Suppressor macrophage (primary cell): ENCODE measurements around the gene TECPR1.
A peak's percentile ranks its signal among the peaks of the same experiment; 100 is the strongest.

Source experiments
- DNase-seq, 4 experiments: peaks; one replicate each; pipeline ENCODE4 v3.0.0-alpha.2; 2020 to 2022

TECPR1 gene

DNA sequence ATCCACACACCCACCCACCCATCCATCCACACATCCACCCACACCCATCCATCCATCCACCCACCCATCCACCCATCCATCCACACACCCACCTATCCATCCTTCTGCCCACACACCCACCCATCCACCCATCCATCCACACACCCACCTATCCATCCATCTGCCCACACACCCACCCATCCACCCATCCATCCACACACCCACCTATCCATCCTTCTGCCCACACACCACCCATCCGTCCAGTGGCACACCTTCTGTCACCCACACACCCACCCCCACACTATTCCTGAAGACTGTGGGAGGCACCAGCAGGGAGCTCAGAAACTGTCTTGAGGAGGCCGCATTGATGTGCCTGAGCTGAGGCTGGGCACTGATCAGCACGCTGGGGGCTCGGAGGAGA lies 9.1 kb downstream of the TECPR1 start:
- no peak for DNase-seq

DNA sequence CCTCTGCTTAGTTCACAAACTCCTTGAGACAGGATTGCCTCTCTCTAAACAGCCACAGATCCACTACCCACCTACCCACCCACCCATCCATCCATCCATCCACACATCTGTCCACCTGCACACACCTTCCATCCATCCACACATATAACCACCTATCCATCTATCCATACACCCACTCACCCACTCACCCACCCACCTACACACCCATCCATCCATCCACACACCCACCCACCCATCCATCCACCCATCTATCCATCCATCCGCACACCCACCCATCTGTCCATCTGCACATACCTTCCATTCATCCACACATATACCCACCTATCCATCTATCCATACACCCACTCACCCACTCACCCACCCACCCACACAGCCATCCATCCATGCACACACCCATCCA lies 9.7 kb downstream of the TECPR1 start:
- no peak for DNase-seq

DNA sequence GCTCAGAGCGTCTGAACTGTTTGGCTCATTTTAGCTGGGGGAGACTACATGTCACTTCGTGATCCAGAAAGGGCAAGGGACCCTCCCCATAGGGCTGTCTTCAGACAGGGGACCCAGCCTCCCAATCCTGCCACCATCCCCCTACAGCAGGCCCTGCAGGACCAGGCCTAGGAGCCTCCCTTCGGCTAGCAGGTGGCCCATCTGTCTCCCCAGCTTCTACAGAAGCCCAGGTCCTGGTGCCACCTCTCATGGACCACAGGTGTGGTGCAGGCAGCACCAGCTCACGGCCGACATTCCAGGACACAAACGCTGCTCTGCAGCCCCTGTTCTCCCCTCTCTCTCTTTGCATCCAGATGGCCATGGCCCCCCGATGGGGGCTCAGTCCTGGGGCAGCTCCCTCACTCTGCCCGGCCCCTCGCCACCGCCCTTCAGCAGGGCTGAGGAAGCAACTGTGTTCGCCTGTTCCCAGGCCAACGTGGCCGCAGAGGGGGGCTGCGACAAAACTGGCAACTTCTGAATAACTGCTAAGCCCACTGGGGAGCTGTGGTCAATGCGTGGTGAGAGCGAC lies 10.3 kb downstream of the TECPR1 start:
- no peak for DNase-seq

DNA sequence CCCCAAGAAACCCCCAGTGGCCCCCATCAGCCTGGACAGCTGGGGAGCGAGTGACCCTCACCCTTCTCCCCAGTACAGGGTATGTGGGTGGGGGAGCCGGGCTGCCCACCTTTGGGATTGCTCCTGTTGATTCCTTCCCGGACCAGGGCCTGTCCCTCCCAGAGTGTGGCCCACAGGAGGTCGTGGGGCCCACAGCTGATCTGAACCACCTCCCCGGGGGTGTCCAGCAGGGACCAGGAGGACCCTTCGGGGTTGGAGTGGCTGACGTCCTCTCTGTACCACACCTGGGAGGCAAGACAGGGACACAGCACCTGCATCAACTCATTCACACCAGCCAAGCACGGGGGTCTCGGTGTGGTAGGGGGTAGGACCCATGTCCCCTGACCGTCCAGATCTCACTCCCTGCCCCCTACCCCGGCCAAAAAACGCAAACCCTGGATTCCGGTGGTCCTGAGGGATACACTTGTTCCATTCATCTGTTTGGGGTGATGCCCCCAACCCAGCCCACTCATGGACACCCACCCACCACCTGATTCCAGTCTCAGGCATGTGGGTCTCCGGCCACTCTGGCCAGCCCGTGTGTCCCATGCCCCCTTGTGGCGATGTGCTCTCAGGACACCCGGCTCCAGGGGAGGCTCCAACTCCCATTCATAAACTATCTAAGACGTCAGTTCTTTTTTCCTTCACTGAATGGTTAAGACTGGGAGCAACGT lies 10.9 kb downstream of the TECPR1 start:
- peak; percentile 33 to 64 (median 56) for DNase-seq

DNA sequence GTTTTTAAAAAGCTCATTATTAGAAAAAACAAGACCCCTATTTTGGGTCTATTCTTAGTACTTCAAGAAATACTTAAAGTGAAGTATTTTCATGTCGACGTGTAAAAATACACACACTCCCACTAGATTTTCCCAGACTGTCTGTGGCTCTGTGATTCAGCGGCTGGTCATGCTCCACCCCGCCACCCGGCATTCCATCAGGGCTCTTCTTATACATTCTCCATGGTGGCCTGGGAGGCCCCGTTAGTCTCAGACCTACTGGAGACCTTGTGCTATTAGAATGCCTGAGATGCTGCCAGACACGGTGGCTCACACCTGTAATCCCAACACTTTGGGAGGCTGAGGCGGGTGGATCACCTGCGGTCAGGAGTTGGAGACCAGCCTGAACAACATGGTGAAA lies 13.1 kb downstream of the TECPR1 start:
- DNase-seq: no peak

DNA sequence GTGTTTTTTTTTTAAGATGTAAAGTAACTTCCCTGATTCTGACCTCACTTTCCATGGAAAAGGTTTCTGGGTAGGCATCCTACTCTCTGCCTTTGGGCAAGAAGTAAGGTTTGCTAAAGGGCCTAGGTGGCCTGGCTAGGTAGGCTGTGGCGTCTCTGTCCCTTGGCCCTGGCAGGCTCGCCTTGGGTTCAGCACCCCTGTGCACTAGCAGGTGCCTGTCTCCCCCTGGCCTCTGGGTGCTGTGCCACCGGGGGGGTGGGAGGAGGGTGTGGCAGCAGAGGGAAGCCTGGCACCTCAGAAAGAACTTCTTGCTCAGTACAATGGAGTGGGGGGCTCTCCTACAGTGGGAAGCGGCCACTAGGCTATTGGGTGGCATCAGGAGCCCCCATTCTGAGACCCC lies 14.0 kb downstream of the TECPR1 start:
- DNase-seq: no peak

DNA sequence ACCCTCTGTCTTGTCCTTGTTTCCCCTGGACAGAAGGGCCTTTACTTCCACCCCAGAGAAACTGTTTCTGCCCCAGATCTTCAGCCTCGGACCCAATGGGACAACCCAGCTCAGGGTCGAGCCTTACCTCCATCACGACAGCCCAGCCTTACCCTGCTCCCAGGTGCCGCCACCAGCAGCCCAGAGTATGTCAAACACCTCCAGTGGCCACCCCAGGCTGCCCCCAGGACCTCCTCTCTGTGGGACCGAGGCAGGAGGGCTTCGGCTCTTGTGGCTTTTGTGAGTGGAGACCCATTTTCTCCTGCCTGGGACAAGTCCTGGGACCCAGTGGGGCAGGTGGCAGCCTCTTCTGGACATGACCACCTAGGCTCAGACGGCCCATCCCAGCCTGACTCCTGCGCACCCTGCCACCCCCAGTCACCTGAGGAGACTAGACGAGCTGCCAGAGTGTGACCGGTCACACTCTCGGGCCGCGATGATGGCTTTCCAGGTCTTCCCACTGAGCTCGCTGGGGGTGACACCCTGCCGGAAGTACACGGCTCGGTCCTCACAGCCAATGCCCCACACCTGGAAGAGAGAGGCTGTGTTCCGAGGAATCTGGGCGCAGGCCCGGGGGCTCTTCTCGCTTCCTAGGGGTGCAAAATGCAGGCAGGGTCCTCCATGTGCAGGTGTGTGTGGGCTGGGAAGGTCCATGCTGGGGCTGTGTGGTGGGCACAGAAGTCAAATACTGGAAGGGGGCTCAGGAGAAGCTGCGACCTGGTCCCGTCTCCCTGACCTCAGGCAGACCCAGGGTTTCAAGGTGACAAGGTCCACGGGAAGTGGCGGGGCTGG lies 15.5 kb downstream of the TECPR1 start:
- DNase-seq: no peak

DNA sequence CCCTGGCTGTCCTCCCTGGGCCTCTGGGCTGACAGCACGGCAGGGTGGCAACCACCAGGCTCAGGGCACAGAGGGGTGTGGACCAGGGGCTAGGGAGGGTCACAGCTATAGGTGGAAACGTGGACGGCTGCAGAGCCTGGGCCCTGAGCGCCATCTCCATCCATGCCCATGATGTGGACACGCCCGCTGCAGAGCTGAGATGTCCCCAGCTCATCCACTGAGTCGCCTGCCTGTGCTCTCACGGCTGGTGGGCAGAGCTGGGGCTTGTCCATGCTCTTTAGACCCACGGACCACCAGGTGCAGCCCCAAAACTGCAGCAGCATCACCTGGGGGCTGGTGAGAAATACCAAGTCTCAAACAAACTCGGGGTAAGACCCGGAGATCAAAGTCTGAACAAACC lies 16.1 kb downstream of the TECPR1 start:
- no peak for DNase-seq

DNA sequence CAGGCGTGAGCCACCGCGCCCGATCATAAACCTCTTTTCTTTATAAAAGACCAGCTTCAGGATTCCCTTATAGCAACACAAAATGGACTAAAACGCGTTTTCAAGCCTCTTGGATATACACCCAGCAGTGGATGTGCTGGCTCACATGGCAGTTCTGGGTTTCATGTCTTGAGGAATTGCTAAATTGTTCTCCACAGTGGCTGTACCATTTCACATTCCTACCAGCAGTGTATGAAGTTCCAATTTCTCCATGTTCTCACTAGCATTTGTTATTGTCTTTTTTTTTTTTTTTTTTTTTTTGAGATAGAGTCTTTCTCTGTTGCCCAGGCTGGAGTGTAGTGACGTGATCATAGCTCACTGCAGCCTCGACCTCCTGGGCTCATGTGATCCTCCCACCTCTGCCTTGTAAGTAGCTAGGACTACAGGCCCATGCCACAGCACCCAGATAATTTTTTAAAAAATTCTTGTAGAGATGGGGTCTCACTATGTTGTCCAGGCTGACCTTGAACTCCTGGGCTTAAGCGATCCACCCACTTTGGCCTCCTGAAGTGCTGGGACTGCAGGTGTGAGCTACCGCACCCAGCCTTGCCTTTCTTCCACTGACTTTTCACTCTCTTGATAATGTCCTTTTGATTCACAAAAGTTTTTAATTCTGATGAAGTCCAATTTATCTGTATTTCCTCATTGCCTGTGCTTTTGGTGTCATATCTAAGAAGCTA lies 17.4 kb downstream of the TECPR1 start:
- DNase-seq: no peak

DNA sequence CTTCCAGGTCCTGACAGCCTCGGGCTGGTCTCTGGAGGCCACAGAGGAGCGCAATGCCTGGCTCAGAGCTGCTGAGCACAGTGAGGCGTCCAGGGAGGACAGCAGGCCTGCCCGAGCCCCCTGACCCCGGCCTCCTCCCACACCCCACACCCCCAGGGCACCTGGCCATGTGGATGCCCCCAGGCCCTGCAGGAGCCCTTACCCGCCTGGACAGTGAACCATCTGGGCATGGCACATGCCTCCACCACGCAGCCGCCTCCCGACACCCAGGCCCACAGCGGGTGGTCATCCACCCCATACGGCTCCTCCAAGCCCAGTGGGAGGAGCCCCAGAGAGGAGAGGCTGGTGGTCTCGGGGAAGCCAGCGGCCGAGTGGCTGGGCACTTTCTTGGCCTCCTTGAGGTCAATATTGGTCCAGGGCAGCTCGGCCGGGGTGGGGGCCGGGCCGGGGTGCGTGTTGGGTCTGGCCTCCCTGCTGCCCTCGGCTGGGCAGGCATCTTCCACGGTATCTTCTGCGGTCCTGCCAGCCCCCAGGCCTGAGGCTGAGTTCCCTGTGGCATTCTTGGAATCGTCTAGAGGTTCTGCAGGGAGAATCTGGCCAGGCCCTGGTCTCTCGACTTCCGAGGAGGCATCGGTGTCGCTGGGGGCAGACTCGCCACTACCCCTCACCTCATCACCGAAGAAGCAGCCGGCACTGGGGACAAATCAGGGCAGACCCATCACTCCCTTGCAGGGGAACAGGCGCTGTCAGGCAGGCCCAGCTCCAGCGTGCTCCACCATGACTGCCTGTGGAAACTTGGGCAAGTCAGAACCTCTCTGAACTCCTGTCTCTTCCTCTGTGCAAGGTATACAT lies 18.6 kb downstream of the TECPR1 start:
- no peak for DNase-seq

DNA sequence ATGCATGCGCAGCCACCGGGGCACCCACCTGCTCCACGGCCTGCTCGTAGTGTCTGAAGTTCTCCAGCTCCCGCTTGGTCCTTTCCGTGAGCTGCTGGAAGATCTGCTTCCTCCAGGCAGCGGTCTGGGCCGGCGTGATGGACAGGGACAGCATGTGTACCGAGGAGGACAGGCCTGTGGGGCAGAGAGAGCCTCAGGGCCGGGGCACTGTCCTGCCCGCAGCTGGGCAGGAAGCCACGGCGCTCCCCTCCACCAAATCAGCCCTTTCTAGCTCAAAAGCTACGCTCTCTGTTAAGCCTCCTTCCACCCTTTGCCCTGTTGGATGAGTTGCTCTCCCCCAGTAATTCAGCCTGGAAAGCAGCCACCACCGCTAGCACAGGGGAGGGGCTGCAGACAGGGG lies 19.2 kb downstream of the TECPR1 start:
- DNase-seq: no peak

DNA sequence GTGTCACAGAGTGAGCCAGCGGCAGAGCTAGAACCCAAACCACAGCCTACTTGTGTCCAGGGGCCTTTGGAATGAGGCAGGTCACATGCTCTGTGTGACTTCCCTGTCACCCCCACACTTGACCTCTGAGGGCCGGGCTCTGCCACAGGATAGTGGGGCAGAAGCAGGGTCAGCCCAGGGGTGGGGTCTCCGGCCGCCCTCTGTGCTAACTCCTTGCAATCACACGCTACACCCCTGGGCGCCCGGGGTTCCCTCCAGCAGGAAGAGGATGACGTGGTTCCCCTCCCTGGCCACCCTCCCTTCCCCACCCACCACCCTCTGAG lies 19.8 kb downstream of the TECPR1 start:
- peak in 2 of 4 experiments; percentile 24 to 26 for DNase-seq

DNA sequence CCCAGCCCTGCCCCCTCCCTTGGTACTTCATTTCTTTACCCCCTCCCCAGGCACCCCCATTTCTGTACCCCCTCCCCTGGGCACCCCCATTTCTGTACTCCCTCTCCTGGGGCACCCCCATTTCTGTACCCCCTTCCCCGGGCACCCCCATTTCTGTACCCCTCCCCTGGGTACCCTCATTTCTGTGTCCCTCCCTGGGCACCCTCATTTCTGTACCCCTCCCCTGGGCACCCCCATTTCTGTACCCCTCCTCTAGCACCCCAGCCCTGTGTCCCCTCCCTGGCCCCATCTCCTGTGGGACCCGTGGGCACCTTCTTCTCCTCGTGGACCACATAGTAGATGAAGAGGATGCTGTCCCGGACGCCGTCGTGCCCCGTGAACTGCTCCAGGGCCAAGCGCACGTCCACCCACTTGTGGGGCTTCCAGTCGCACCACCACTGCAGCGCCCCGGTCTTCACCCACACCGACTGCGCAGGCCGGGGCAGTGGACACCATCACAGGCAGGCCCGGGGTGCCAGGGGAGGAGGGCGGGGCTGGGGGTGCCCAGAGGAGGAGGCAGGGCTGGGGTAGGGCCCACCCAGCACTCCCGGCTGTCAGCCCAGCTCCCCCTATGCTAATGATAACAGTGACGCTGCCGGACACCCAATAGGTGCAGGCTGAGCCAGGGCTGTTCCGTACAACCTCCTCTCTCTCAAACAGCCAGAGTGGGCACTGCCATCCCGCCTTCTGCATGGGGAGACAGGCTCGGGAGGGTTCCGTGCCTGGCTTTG lies 20.4 kb downstream of the TECPR1 start:
- DNase-seq: no peak

DNA sequence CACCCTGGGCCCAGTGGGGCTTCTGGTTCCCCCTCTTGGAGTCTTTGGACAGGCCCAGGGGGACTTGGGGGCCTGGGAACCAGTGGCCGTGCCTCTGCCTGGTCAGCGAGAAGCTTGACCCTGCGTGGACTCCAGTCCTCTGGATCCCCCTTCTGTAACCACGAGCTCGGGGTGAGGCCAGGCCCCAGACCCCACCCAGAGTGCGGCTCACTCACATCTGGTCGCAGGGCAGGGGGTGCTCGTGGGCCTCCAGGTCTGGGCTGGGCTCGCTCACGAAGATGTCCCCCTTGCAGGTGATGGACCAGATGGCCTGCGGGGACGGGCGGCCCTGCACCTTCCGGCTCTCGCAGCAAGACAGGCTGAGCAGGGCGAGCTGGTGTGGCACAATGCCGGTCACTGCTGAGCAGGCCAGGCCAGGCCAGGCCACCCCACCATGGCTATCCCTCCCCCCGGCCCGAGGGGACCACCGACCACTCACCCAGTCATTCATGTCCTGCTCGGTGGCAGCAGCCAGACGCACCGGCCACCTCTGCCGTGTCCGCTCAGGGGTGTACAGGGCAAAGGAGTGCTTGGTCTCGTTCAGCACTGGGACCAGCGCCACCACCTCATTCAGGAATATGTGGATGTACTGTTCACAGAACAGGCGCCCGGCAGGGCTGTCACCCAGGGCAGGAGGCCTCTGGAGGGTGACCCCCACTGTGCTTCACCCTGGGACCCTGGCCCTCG lies 21.1 kb downstream of the TECPR1 start:
- no peak for DNase-seq

DNA sequence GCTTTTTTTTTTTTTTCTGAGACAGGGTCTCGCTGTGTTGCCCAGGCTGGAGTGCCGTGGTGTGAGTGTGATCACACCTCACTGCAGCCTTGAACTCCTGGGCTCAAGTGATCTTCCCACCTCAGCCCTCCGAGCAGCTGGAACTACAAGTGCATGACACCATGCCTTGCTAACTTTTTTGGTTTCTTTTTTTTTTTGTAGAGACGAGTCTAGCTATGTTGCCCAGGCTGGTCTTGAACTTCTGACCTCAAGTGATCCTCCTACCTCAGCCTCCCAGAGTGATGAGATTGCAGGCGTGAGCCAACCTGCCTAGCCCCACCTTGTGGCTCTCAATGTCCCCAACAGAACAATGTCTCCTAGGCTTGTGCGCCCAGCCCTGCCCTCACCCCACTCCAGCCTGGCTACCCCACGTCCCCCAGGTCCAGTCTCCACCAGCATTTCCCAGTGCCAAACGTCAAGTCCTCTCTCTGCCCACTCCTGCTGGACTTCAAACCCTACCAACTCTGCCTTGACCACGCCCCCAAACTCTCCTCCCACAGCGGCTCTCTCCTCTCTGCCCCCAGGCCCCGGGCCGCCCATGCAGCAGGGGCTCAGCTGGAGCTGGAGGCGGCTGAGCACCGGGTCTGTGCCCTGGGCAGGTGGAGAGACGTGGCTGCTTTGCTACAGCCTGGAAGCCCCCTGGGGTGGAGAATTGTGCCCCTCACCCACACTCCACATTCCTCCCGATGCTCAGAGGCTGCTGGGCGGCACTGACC lies 21.9 kb downstream of the TECPR1 start:
- DNase-seq: no peak

DNA sequence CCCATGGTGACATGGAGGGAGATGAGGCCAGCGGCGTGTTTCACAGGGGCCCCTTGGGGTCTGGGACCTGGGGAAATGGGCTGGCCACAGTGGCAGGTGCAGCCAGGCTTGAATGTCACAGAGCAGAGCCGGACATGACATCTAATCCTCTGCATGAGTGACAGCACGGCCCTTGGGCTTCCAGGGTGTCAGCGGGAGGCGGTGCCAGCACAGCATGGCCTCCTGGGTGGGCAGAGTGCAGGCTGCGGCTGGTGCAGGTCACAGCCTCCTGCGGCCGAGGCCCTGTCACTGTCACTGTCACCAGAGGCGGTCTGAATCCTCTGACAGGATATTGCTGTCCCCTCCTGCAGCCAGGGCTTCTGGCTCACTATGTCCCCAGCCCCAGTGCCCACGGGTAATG lies 22.6 kb downstream of the TECPR1 start:
- no peak for DNase-seq

DNA sequence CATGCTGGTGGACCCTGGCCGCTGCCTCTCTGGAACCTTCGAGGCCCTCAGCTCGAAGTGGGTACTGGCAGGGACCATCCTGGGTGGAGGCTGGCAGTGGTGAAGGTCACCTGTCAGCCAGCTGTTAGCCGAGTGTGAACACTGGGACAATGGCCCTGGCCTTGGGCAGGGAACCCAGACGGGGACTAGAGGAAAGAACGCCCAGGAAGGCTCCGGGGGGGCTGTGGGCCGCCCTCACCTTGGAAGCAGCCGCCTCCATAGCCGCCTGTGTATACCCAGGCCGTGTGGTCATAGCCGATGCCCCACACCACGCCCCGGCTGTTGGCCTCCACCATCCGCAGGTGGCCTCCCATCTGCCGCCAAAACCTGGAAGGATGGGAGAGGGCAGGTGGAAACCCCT lies 23.2 kb downstream of the TECPR1 start:
- no peak for DNase-seq

DNA sequence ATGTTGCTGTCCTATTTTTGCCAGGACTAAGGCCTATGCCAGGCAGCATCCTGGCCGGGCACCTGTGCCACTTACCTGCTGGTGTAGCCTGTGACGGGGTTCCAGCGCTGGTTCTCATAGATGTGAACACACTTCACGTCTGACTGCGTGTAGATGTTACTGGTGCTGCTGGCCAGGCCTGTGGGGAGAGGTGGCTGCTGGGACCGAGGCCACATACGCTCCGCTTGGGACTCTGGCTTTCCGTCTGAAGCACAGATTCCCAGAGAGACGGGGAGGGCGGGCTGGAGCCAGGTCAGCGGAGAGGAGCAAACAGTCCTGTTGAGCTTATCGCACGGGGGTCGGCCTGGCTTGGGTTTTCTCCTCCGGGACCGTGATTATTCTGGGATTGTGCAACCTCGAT lies 24.1 kb downstream of the TECPR1 start:
- no peak for DNase-seq

DNA sequence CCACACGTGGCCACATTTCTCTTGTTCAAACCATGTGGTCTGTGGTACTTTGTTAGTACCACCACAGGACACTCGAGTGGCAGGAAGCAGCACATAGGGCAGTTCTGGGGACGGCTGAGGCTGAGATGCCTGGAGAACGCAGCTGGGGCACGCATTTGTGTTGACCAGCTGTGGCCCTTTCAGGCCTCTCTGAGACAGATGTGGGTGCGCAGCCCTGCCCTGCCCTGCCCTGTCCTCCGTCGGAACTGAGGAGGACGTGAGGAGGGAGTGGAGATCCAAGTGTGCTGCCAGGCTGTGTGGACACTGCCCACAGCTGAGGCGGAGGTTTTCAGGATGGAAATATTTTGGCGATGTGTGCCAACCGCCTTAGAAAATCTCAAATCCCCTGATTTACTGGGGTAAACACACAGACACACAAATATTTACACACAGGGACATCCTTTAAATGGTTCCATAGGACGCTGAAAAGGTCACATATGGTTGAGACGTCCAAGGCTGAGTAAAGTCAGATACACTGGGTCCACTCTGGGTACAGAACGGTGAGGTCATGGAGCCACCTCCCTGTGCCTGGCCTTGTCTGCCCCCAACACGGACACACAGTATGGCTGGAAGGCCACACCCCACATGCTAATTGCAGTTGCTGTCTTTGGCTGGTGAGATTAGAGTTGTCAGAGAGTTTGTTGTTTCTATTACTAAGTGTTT lies 26.0 kb downstream of the TECPR1 start:
- DNase-seq: no peak
